Hindlimb muscle (tissue), 1 donor: ENCODE data around the gene FGF5. TPM values are rescaled to one million over a fixed set of nuclear protein-coding genes. Genes with fewer than 3 reads are reported as not detected.

Experiments used
- polyA plus RNA-seq: library from polyadenylated mRNA; unstranded; fragments of 120-200 nt; gene quantifications from one replicate; pipeline ENCODE4 v1.2.1, GENCODE V29; 2013; ENCODE audit not compliant: insufficient read length

The FGF5 gene
- polyA plus RNA-seq, 1 donor = 0.31 TPM

Other genes starting within 250 kb of the FGF5 start
- 94.7 TPM for gene ANTXR2, start 193.4 kb upstream of the FGF5 start, polyA plus RNA-seq
- 17.1 TPM for gene PRDM8, start 69.2 kb upstream of the FGF5 start, polyA plus RNA-seq
- gene CFAP299, start 69.1 kb downstream of the FGF5 start, polyA plus RNA-seq = 0.32 TPM